Mammary epithelial cell (primary cell): Measurements from ENCODE around the gene CCDC112.

ENCODE experiments used
- EZH2 ChIP-seq: IDR thresholded peaks from 2 replicates; pipeline ENCODE4 v1.6.1; 2012; ENCODE audit warnings: low read length, inconsistent platforms, borderline replicate concordance
- TF ChIP-seq, protein P1 (sequence below), 2 donors: IDR thresholded peaks in 1 of 2; conservative IDR thresholded peaks in 1 of 2; 2 replicates each; pipeline ENCODE4 v1.5.1; 2011 to 2012; ENCODE audit warnings: inconsistent platforms in 2 of 2, low read length in 2 of 2, mild to moderate bottlenecking in 2 of 2, control low read depth in 1 of 2, low read depth in 1 of 2; ENCODE audit not compliant: insufficient read depth in 1 of 2; ENCODE audit errors: extremely low read depth in 1 of 2

DNA sequence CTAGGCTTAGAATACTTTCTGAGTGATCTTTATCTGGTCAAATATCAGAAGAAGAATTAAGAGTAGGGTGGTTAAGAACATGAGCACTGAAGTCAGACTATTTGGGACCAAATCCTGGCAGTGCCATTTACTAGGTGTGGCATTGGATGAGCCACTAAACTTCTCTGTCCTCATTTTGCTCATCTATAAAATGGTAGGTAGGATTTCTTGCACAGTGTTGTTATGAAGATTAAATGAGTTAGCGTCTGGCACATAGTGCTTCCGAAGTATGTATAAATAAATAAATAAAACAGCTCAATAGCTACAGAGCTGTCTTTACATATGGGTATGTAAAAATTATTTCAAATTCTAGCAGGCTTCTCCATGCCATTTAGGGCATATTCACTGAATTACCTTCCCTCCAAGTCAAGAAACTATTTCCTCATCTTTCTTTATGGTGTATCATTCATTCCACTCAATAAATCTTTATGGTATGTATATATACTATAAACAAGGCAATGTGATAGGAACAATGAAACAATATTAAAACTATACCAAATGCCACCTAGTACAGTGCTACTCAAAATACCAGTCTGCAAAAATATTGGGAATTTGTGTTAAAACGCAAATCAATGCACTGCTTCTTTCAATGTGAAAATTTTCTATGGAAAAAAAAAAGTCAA is 24.0 kb downstream of the CCDC112 start:
- TF ChIP-seq, protein P1, sequence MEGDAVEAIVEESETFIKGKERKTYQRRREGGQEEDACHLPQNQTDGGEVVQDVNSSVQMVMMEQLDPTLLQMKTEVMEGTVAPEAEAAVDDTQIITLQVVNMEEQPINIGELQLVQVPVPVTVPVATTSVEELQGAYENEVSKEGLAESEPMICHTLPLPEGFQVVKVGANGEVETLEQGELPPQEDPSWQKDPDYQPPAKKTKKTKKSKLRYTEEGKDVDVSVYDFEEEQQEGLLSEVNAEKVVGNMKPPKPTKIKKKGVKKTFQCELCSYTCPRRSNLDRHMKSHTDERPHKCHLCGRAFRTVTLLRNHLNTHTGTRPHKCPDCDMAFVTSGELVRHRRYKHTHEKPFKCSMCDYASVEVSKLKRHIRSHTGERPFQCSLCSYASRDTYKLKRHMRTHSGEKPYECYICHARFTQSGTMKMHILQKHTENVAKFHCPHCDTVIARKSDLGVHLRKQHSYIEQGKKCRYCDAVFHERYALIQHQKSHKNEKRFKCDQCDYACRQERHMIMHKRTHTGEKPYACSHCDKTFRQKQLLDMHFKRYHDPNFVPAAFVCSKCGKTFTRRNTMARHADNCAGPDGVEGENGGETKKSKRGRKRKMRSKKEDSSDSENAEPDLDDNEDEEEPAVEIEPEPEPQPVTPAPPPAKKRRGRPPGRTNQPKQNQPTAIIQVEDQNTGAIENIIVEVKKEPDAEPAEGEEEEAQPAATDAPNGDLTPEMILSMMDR (conservative IDR thresholded peaks at IDR 0.05 in 1 of 2, IDR thresholded peaks at IDR 0.05 in 1 of 2; ENCODE audit: extremely low read depth in 1 of 2, insufficient read depth in 1 of 2, low read depth in 1 of 2, low read length in 2 of 2): no peak
- no peak for TF ChIP-seq EZH2
